GM18498 (cell line): Measurements from ENCODE around the gene DENND2D.

Source experiments
- ATAC-seq: cut with Tn5 transposase; IDR thresholded peaks from one replicate; pipeline ENCODE4 v1.9.1; 2021; ENCODE audit warnings: mild to moderate bottlenecking, moderate library complexity; ENCODE audit not compliant: unreplicated experiment

The DENND2D gene

GRCh38 chr1:111199881-111200801, at the start of gene DENND2D:
Gene DENND2D (minus strand): TSS chr1:111200646. CDS start chr1:111200459, 187 bp downstream.
- ATAC-seq = no peak

GRCh38 chr1:111249960-111250359, 49.5 kb upstream of the DENND2D start:
- ATAC-seq = no peak

- no peak for ATAC-seq
Measured at GRCh38 chr1:111247125-111247838, 46.8 kb upstream of the DENND2D start.

- ATAC-seq = no peak
Measured at GRCh38 chr1:111242805-111243523, 42.5 kb upstream of the DENND2D start.

- no peak for ATAC-seq
Measured at GRCh38 chr1:111241797-111242196, 41.4 kb upstream of the DENND2D start.

- ATAC-seq = no peak
Measured at GRCh38 chr1:111238056-111238795, 37.8 kb upstream of the DENND2D start.

GRCh38 chr1:111236806-111237205, 36.4 kb upstream of the DENND2D start:
- ATAC-seq = no peak

GRCh38 chr1:111236379-111236778, 35.9 kb upstream of the DENND2D start:
- no peak for ATAC-seq

GRCh38 chr1:111234866-111235265, 34.4 kb upstream of the DENND2D start:
- no peak for ATAC-seq

- no peak for ATAC-seq
Measured at GRCh38 chr1:111234258-111234657, 33.8 kb upstream of the DENND2D start.

- ATAC-seq = no peak
Measured at GRCh38 chr1:111232134-111232533, 31.7 kb upstream of the DENND2D start.

GRCh38 chr1:111228748-111229126, 28.3 kb upstream of the DENND2D start:
- ATAC-seq = no peak

- no peak for ATAC-seq
Measured at GRCh38 chr1:111227851-111228747, 27.7 kb upstream of the DENND2D start.

GRCh38 chr1:111227434-111227833, 27.0 kb upstream of the DENND2D start, which contains the start of gene CHI3L2:
Gene CHI3L2 (plus strand): TSS chr1:111227713. CDS start chr1:111227730, 17 bp downstream.
- ATAC-seq = no peak

- no peak for ATAC-seq
Measured at GRCh38 chr1:111225717-111226400, 25.4 kb upstream of the DENND2D start.

- ATAC-seq = no peak
Measured at GRCh38 chr1:111225091-111225490, 24.6 kb upstream of the DENND2D start.

- ATAC-seq = no peak
Measured at GRCh38 chr1:111223126-111223685, 22.8 kb upstream of the DENND2D start.

GRCh38 chr1:111222308-111223125, 22.1 kb upstream of the DENND2D start:
- peak; percentile 31 for ATAC-seq
